ENCODE results near the gene TBC1D17.

DNA sequence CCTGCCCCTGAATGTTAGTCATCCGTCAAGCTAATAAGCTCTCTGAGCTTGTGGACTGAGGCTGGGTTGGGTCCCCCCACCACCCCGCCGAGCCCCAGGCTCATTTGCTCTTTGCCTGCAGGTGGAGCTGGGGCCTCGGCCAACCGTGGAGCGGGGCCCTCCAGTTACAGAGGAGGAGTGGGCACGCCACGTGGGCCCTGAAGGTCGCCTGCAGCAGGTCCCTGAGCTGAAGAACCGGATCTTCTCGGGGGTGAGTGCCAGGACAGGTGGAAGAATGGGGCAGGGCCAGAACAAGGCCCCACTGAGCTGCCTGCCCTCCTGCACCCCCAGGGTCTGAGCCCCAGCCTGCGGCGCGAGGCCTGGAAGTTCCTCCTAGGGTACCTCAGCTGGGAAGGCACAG is 5.1 kb downstream of the TBC1D17 start:
- TF ChIP-seq EZH2 (IDR thresholded peaks at IDR 0.05; ENCODE audit: borderline replicate concordance, low read length), result no peak
- TF ChIP-seq, protein P1, sequence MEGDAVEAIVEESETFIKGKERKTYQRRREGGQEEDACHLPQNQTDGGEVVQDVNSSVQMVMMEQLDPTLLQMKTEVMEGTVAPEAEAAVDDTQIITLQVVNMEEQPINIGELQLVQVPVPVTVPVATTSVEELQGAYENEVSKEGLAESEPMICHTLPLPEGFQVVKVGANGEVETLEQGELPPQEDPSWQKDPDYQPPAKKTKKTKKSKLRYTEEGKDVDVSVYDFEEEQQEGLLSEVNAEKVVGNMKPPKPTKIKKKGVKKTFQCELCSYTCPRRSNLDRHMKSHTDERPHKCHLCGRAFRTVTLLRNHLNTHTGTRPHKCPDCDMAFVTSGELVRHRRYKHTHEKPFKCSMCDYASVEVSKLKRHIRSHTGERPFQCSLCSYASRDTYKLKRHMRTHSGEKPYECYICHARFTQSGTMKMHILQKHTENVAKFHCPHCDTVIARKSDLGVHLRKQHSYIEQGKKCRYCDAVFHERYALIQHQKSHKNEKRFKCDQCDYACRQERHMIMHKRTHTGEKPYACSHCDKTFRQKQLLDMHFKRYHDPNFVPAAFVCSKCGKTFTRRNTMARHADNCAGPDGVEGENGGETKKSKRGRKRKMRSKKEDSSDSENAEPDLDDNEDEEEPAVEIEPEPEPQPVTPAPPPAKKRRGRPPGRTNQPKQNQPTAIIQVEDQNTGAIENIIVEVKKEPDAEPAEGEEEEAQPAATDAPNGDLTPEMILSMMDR (conservative IDR thresholded peaks at IDR 0.05 in 1 of 2, IDR thresholded peaks at IDR 0.05 in 1 of 2; ENCODE audit: extremely low read depth in 1 of 2, insufficient read depth in 1 of 2, low read depth in 1 of 2, low read length in 2 of 2), result no peak
